OCI-LY7 (cell line): ENCODE data around the gene KYNU.

Source experiments
- CTCF ChIP-seq: fragments of 200-600 bp; sonication (generic); conservative IDR thresholded peaks from 2 replicates; pipeline ENCODE4 v1.5.1; 2014; ENCODE audit warnings: mild to moderate bottlenecking, antibody characterized with exemption, low read length, moderate library complexity, mixed read lengths
- EZH2phosphoT487 ChIP-seq: fragments of 200-600 bp; sonication (generic); IDR thresholded peaks from 2 replicates; pipeline ENCODE4 v1.6.1; 2018; ENCODE audit warnings: low read depth, borderline replicate concordance, mild to moderate bottlenecking, mixed run types, antibody characterized with exemption, low read length, moderate library complexity, mixed read lengths

GRCh38 chr2:142961202-142961601 is 83.7 kb downstream of the KYNU start:
- TF ChIP-seq CTCF (no peak), EZH2phosphoT487 (no peak)
